GF-D8 (cell line): ENCODE data around the gene IGFBP6.

Experiments used
- DNase-seq: peaks from one replicate; lab custom pipeline; 2025; lab: John Stamatoyannopoulos, UW

Gene IGFBP6

DNA sequence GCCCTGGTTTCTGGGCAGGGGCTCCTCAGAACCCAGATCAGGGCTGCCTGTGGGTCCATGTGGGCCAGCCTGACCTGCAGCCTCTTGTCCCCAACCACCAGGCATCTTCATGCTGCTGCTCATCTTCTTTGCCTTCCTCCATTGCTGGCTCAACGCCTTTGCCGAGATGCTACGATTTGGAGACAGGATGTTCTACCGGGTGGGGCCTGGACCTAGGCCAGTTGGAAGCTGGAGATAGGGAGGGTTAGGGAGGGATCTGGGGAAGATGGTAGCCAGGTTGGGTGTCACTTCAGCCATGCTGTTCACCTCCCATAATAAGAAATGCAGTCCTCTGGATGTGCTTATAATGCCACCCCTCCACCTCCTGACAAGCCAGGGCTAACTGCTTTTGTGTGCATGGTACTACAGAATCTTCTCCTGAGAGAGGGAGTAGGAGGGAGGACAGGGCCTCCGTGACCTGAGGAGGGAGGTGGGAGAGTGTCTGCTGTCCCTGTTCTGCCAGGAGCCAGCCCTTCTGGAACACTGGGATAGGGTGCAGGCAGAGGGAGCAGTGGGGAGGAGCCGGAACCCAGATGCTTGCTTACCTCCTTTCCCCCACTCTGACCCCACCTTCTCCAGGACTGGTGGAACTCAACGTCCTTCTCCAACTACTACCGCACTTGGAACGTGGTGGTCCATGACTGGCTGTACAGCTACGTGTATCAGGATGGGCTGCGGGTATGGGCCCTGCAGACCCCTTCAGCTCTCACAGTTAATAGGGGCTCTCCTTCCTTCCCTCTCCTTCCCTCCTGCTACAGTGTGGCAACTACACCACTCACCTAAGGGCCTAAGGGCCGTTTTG lies 23.4 kb downstream of the IGFBP6 start:
- DNase-seq, result no peak

GRCh38 chr12:53122961-53123468 lies 25.5 kb downstream of the IGFBP6 start:
- no peak for DNase-seq

GRCh38 chr12:53123578-53124351 lies 26.3 kb downstream of the IGFBP6 start:
- no peak for DNase-seq

GRCh38 chr12:53124352-53124723 lies 26.9 kb downstream of the IGFBP6 start:
- no peak for DNase-seq

DNA sequence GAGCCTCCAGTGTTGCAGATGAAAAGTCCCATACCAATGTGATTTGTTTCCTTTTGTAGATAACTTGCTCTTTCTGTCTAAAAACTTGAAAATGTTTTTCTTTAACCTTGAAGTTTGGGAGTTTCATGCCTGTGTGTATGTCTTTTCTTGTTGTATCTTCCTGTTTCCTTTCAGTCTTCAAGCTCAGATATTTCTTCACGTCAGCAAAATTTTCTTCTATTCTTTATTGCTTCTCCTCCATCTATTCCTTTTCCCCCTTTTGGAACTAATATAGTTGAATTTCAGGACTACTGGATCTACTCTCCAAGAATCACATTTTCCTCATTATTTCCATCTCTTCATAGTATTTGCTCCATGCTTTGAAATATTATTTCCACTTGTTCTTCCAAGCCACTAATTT lies 29.7 kb downstream of the IGFBP6 start:
- DNase-seq, result no peak

GRCh38 chr12:53128780-53129569 lies 31.5 kb downstream of the IGFBP6 start:
- no peak for DNase-seq

DNA sequence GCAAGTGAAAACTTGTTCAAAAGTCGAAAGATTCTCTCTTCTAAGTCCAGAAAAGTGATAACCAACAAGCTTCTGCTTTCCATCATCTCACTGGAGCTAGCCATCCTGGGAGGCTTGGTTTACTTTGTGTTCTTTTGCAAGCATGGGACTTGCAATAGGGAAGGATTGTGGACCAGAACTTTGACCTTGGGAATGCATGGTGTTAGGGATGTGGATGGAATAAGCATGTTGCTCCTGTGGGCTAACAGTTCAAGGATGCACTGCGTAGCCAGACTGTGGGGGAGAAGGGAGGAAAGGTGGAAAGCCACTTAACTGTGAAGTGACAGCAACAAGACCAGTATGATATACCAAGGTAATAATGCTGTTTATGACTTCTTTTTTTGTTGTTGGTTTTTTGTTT lies 34.4 kb downstream of the IGFBP6 start:
- no peak for DNase-seq

GRCh38 chr12:53133722-53134121 lies 36.3 kb downstream of the IGFBP6 start:
- no peak for DNase-seq

- no peak for DNase-seq
Measured at GRCh38 chr12:53143355-53143754, 45.9 kb downstream of the IGFBP6 start.

- DNase-seq, result no peak
Measured at GRCh38 chr12:53145383-53146260, 48.2 kb downstream of the IGFBP6 start.

- no peak for DNase-seq
Measured at GRCh38 chr12:53147181-53147580, 49.7 kb downstream of the IGFBP6 start.

DNA sequence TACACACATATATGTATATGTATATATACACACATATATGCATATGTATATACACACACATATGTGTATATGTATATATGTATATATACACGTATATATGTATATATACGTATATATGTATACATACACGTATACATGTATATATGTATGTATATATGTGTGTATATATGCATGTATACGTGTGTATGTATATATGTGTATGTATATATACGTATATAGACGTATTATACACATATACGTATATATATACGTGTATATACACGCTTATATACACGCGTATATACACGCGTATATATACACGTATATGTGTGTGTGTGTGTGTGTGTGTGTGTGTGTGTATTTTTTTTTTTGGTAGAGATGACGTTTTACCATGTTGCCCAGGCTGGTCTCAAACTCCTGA lies 50.2 kb downstream of the IGFBP6 start:
- DNase-seq, result no peak

- no peak for DNase-seq
Measured at GRCh38 chr12:53151039-53151438, 53.6 kb downstream of the IGFBP6 start.
